Activated CD4-positive, alpha-beta memory T cell treated with anti-CD3 and anti-CD28 coated beads for 36 hours (primary cell): ENCODE measurements around the gene UTP25. TPM values are rescaled to one million over a fixed set of nuclear protein-coding genes. Genes with fewer than 3 reads are reported as not detected.

Source experiments
- CTCF ChIA-PET: fragments of 350-600 bp; sonication (Branson Sonifier 250); formaldehyde crosslinking; loops from one replicate; lab custom pipeline; 2021; ENCODE audit warnings: antibody characterized with exemption, inconsistent platforms; lab: Charles Lee
- POLR2A ChIA-PET: fragments of 350-600 bp; sonication (Branson Sonifier 250); formaldehyde crosslinking; loops from one replicate; lab custom pipeline; 2021; ENCODE audit warnings: antibody characterized with exemption; lab: Charles Lee
- DNase-seq: peaks from one replicate; pipeline ENCODE4 v3.0.0-alpha.2; 2020
- H3K27ac Mint-ChIP-seq: one replicate; pipeline ENCODE4 v1.8.0; 2021; ENCODE audit warnings: mixed read lengths
- H3K27me3 Mint-ChIP-seq: one replicate; pipeline ENCODE4 v1.8.0; 2021; ENCODE audit warnings: mixed read lengths
- H3K36me3 Mint-ChIP-seq: one replicate; pipeline ENCODE4 v1.8.0; 2021; ENCODE audit warnings: mixed read lengths
- H3K4me1 Mint-ChIP-seq: one replicate; pipeline ENCODE4 v1.8.0; 2021; ENCODE audit warnings: low read depth, mixed read lengths
- H3K4me3 Mint-ChIP-seq: one replicate; pipeline ENCODE4 v1.8.0; 2021; ENCODE audit warnings: mild to moderate bottlenecking, mixed read lengths
- H3K9me3 Mint-ChIP-seq: one replicate; pipeline ENCODE4 v1.8.0; 2021; ENCODE audit warnings: mixed read lengths
- intact Hi-C: fragments of 100-400 bp; cut with micrococcal nuclease; formaldehyde crosslinking; loops from one replicate; pipeline ENCODE4 v1.15.1; 2023
- total RNA-seq, 2 experiments: library from RNA; stranded (reverse); gene quantifications; one replicate each; pipeline ENCODE4 v1.2.3, GENCODE V29; 2021

The UTP25 gene
- total RNA-seq, 2 experiments from 2014 or later, result 6.6 to 7.1 TPM

DNA sequence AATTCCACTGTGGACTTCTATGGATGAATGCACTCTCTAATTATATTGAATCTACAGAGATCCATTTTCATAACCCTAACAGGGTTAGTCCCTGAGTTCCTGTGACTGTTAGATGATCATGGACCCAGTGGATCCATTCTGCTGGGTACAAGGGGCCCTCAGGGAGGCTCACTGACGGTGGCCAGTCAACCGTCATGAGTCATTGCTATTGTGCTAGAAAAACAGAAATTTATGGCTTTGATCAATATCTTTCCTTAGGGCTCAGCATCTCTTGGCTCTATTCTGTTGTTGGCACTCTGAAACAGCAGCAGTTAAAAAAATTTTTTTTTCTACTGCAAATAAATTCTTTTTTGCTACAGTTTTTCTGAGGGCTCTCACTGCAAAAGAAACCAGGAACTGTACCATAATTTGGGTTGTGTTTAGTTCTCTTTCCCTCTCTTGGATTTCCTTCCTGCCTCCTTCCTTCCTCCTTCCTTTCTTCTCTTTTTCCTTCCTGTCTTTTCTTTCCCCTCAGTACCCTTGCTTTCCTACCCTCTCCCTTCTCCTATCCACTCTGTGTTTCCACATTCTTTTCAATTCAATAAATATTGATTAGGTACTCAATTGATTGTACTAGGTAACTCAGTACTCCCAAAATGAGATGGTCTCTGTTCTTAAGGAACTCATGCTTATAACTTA, 49.5 kb downstream of the UTP25 start:
- POLR2A ChIA-PET, result no interaction called here

DNA sequence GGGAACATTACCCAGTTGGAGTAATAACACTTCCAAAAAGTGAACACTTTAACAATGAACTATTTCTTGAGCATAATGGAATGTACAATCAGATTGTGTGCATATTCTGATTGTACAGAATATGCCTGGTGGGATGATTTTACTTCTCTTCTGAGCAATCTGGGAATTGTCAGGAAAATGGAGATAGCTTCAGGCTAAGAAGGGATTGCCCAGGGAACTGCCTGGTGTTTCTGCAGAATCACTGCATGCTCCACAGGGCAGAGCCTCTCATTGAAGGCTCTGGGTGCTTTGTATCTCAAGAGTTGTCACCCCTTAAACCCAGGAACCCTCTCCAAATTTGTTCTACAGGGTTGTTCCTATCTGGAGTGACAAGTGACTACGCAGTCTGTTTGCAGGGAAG, 51.2 kb downstream of the UTP25 start:
- Mint-ChIP-seq H3K36me3 (no peaks in the 10 kb centered on the region), H3K4me3 (no peak overlapping the region), H3K27me3 (peaks cover 38% of the 10 kb centered on the region), H3K9me3 (no peaks in the 10 kb centered on the region), H3K27ac (no peak overlapping the region), H3K4me1 (no peaks in the 10 kb centered on the region)
- no peak for DNase-seq
- intact Hi-C loops, result no loop called here
- POLR2A ChIA-PET, result no interaction called here
- CTCF ChIA-PET, result no interaction called here

More for the DNA sequence above, 49.5 kb downstream of the UTP25 start:
- Mint-ChIP-seq H3K27me3 (peaks cover 47% of the 10 kb centered on the region), H3K4me1 (no peaks in the 10 kb centered on the region), H3K36me3 (no peaks in the 10 kb centered on the region), H3K9me3 (no peaks in the 10 kb centered on the region), H3K27ac (no peak overlapping the region), H3K4me3 (no peak overlapping the region)
- intact Hi-C loops, result no loop called here
- DNase-seq, result no peak
- CTCF ChIA-PET, result no interaction called here

GRCh38 chr1:209879539-209879938, 51.8 kb downstream of the UTP25 start:
- Mint-ChIP-seq H3K9me3 (no peaks in the 10 kb centered on the region), H3K4me1 (peaks cover 4% of the 10 kb centered on the region), H3K4me3 (no peak overlapping the region), H3K36me3 (no peaks in the 10 kb centered on the region), H3K27ac (no peak overlapping the region), H3K27me3 (peaks cover 41% of the 10 kb centered on the region)
- no peak for DNase-seq
- ChIA-PET CTCF (no interaction called here), POLR2A (no interaction called here)
- intact Hi-C loops, result no loop called here

- POLR2A ChIA-PET, result no interaction called here
- H3K36me3 Mint-ChIP-seq, result no peaks in the 10 kb centered on the region
- H3K9me3 Mint-ChIP-seq, result no peaks in the 10 kb centered on the region
- H3K4me1 Mint-ChIP-seq, result peaks cover 6% of the 10 kb centered on the region
- H3K4me3 Mint-ChIP-seq, result no peak overlapping the region
- DNase-seq, result no peak
- intact Hi-C loops, result no loop called here
- peaks cover 39% of the 10 kb centered on the region for H3K27me3 Mint-ChIP-seq
- no peak overlapping the region for H3K27ac Mint-ChIP-seq
- CTCF ChIA-PET, result interaction anchor here (3.8 kb wide), 1 partner anchor 20 kb away, joined by 14 read pairs; no protein-coding TSS in a partner anchor
These were observed 52.3 kb downstream of the UTP25 start for GRCh38 chr1:209880031-209880430.

DNA sequence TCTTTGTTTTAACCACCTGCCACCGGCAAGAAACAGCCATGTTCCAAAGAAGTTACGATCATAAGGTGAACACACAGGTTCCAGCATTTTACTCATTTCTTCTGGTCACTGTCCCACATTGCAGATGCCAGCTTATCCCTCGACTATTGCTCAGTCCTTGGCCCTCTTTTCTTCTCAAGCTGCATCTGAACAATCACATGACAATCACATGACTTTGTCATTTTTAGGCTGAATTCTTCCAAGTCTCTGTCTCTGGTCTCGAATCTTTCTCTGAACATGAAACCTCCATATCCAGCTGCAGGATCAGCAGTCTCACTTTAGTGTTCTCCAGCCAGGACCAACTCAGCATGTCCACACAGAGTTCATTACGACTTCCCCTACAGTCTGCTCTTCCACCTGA, 53.8 kb downstream of the UTP25 start:
- CTCF ChIA-PET, result interaction anchor here (3.8 kb wide), 1 partner anchor 22 kb away, joined by 14 read pairs; no protein-coding TSS in a partner anchor
- no peaks in the 10 kb centered on the region for H3K9me3 Mint-ChIP-seq
- H3K27ac Mint-ChIP-seq, result no peak overlapping the region

GRCh38 chr1:209882286-209882685, 54.5 kb downstream of the UTP25 start:
- no peak overlapping the region for H3K27ac Mint-ChIP-seq
- H3K4me1 Mint-ChIP-seq, result peaks cover 6% of the 10 kb centered on the region
- peaks cover 39% of the 10 kb centered on the region for H3K27me3 Mint-ChIP-seq
- DNase-seq, result no peak
- ChIA-PET CTCF (interaction anchor here (3.8 kb wide), 1 partner anchor 23 kb away, joined by 14 read pairs; no protein-coding TSS in a partner anchor), POLR2A (no interaction called here)
- H3K9me3 Mint-ChIP-seq, result no peaks in the 10 kb centered on the region
- intact Hi-C loops, result no loop called here
- no peak overlapping the region for H3K4me3 Mint-ChIP-seq
- H3K36me3 Mint-ChIP-seq, result no peaks in the 10 kb centered on the region

More for the DNA sequence above, 53.8 kb downstream of the UTP25 start:
- intact Hi-C loops, result no loop called here
- Mint-ChIP-seq H3K4me3 (no peak overlapping the region), H3K27me3 (peaks cover 37% of the 10 kb centered on the region), H3K4me1 (peaks cover 6% of the 10 kb centered on the region), H3K36me3 (no peaks in the 10 kb centered on the region)
- POLR2A ChIA-PET, result no interaction called here
- no peak for DNase-seq

DNA sequence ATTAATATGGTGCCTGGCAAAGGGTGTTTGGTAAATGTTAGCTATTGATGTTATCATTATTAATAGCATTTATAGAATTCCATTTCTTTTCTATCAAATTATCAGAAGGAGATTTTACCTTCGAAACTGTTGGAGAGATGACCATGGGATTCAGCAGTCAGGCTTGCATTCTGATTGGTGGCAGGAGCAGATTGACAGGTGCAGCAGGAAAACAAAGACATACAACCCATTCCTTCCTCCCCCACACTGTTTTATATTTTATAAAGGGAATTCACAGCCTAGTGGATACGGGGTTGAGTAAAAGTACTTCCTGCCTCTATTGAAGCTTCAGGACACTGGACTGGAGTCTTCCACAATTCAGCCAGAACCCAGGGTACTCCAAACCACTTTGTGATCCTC, 55.2 kb downstream of the UTP25 start:
- CTCF ChIA-PET, result interaction anchor here (0.6 to 3.8 kb wide), 2 partner anchors 15 to 23 kb away, joined by 3 to 14 read pairs; no protein-coding TSS in a partner anchor
- intact Hi-C loops, result no loop called here

DNA sequence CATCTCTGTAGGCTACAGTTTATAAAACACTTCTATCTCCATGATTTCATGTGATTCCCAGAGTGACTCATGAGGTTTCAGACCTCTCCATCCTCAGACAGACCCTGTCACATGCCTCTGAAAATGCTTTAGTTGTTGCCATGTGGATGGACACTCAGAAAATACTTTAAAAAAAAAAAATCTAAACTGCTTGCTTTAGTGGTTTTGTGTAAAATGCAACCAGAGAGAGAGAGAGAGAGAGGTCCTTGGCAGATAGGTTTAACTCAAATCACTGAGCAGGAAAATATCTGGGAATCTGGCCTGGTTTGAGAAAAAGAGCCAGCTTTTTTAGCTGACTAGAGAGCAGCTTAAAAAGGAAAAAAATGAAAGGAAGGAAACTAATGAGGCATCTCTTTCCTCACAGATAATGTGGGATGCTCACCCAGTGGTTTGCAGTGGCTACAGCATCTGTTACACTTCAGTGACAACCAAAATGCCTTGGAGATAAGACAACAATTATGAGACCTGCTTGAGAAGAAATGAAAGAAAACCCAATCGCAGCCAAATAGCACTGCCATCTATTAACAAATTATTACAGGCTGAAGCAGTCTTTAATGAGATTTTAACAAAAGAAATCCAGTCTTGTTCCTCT, 55.7 kb downstream of the UTP25 start:
- no peak overlapping the region for H3K27ac Mint-ChIP-seq
- peaks cover 6% of the 10 kb centered on the region for H3K4me1 Mint-ChIP-seq
- intact Hi-C loops, result no loop called here
- ChIA-PET CTCF (interaction anchor here (0.6 to 3.8 kb wide), 2 partner anchors 14 to 24 kb away, joined by 3 to 14 read pairs; no protein-coding TSS in a partner anchor), POLR2A (no interaction called here)
- DNase-seq, result no peak
- no peaks in the 10 kb centered on the region for H3K36me3 Mint-ChIP-seq
- peaks cover 40% of the 10 kb centered on the region for H3K27me3 Mint-ChIP-seq
- no peak overlapping the region for H3K4me3 Mint-ChIP-seq
- H3K9me3 Mint-ChIP-seq, result no peaks in the 10 kb centered on the region

More for the DNA sequence above, 55.2 kb downstream of the UTP25 start:
- H3K4me1 Mint-ChIP-seq, result peaks cover 6% of the 10 kb centered on the region
- no peaks in the 10 kb centered on the region for H3K36me3 Mint-ChIP-seq
- H3K4me3 Mint-ChIP-seq, result no peak overlapping the region
- peaks cover 40% of the 10 kb centered on the region for H3K27me3 Mint-ChIP-seq
- POLR2A ChIA-PET, result no interaction called here
- H3K27ac Mint-ChIP-seq, result no peak overlapping the region
- no peaks in the 10 kb centered on the region for H3K9me3 Mint-ChIP-seq
- no peak for DNase-seq

DNA sequence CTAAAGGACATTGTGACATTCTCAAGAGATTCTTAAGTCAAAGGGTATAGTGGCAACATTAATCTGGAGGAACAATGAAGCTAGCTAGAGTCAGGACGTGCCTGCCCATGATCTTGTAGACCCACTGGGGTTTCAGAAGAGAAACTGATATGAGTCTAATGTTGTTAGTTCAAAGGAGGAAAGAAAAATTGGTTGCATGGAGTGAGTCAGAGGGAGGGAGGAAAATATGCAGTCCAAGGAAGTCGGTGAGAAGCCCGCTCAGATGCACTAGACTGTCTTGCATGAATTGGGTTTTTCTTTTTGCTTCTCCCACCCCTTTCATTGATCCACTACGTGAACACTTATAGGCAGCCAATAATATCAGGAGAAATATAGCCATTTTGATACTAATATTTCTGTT, 56.5 kb downstream of the UTP25 start:
- peaks cover 34% of the 10 kb centered on the region for H3K27me3 Mint-ChIP-seq
- no peaks in the 10 kb centered on the region for H3K36me3 Mint-ChIP-seq
- ChIA-PET POLR2A (no interaction called here), CTCF (no interaction called here)
- H3K9me3 Mint-ChIP-seq, result no peaks in the 10 kb centered on the region
- H3K4me3 Mint-ChIP-seq, result no peak overlapping the region
- peaks cover 6% of the 10 kb centered on the region for H3K4me1 Mint-ChIP-seq
- no peak overlapping the region for H3K27ac Mint-ChIP-seq
- intact Hi-C loops, result no loop called here
- DNase-seq, result no peak

DNA sequence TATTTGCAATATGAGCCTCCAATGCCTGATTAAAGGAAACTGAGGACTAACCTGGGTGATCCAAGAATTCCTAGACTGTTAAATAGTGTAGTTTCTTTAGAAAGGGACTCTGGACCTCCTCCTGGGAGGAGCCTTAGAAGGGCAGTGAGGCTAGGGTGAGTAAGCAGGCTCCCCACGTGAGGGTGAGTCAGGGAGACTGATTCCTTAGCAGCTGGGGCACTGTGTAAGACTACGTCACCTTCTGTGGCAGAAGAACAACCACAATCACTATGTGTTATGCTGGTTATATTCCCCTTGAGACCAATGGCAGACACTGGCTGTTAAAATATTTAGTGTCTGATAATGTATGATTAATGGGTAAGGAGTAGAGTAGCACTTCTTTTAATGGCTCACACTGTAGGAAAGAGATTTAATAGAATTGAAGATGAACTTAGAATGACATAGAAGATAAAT, 56.9 kb downstream of the UTP25 start:
- DNase-seq, result peak; percentile 78

DNA sequence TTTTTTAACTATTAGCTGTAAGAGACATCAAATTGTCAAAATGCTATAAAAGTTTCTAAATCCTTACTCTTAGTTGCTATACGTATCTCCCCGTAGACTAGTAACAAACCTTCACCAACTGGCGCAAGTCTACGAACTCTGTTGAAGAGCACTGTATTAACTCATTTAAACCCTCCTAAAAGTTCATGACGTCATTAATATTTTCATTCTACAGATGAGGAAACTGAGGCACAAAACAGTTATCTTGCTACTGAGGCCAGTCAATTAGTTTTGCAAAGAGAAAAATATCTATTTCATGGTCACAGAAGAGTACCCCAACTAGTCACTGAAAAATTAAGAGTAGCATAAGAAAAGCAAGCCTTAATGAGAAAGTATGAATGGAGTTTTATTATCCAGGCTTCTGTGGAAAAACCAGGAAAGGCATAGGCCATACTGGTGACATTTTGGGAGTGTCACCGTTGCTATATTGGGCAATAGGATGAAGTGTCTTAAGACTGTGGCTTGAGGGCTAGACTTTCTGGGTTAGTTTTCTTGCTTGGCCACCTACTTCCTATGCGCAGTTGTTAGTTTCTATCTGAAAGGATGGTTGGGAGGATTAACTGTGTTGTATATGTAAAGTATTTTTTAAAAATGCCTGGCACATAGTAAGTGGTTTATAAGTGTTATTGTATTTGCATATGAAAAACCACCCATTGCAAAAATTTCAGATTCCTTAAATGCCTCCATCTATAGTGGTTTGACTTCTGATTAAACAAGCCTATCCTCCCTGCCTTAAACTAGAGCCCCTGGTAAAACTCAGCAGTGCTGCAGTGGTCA, 57.8 kb downstream of the UTP25 start:
- Mint-ChIP-seq H3K9me3 (no peaks in the 10 kb centered on the region), H3K36me3 (no peaks in the 10 kb centered on the region), H3K27me3 (peaks cover 29% of the 10 kb centered on the region), H3K4me1 (peaks cover 6% of the 10 kb centered on the region), H3K4me3 (no peak overlapping the region), H3K27ac (no peak overlapping the region)
- CTCF ChIA-PET, result interaction anchor here (1.1 to 1.2 kb wide), 2 partner anchors 28 to 63 kb away, joined by 4 to 5 read pairs; no protein-coding TSS in a partner anchor
- POLR2A ChIA-PET, result no interaction called here
- no peak for DNase-seq
- intact Hi-C loops, result no loop called here

More for the DNA sequence above, 56.9 kb downstream of the UTP25 start:
- no peaks in the 10 kb centered on the region for H3K36me3 Mint-ChIP-seq
- peaks cover 6% of the 10 kb centered on the region for H3K4me1 Mint-ChIP-seq
- CTCF ChIA-PET, result interaction anchor here (1.1 to 1.2 kb wide), 2 partner anchors 27 to 62 kb away, joined by 4 to 5 read pairs; no protein-coding TSS in a partner anchor
- no peak overlapping the region for H3K27ac Mint-ChIP-seq
- H3K27me3 Mint-ChIP-seq, result peaks cover 34% of the 10 kb centered on the region
- no peak overlapping the region for H3K4me3 Mint-ChIP-seq
- intact Hi-C loops, result no loop called here
- H3K9me3 Mint-ChIP-seq, result no peaks in the 10 kb centered on the region
- POLR2A ChIA-PET, result no interaction called here

- no peaks in the 10 kb centered on the region for H3K36me3 Mint-ChIP-seq
- no peaks in the 10 kb centered on the region for H3K9me3 Mint-ChIP-seq
- CTCF ChIA-PET, result no interaction called here
- H3K27me3 Mint-ChIP-seq, result peaks cover 27% of the 10 kb centered on the region
- no peak overlapping the region for H3K27ac Mint-ChIP-seq
- no peak for DNase-seq
- peaks cover 6% of the 10 kb centered on the region for H3K4me1 Mint-ChIP-seq
- intact Hi-C loops, result no loop called here
- H3K4me3 Mint-ChIP-seq, result no peak overlapping the region
- POLR2A ChIA-PET, result no interaction called here
These were observed 58.4 kb downstream of the UTP25 start for GRCh38 chr1:209886219-209886536.
